Subcutaneous abdominal adipose tissue (tissue), 5 donors: ENCODE data around the gene KHDRBS1.
"Not testable (repeated sequence)": the region's sequence is repeated elsewhere in the genome, so short reads cannot be mapped to it uniquely, and the experiment has no call there.

Experiments
- H3K27ac ChIP-seq: one replicate; pipeline ENCODE4 v1.7.0; 2013; ENCODE audit warnings: low read depth, mild to moderate bottlenecking, inconsistent platforms, low read length, moderate library complexity
- H3K27me3 ChIP-seq, 5 donors: one replicate each; pipeline ENCODE4 v1.7.0; 2013; ENCODE audit warnings: low read length in 5 of 5, inconsistent platforms in 1 of 5; ENCODE audit not compliant: control insufficient read depth in 5 of 5, insufficient read depth in 4 of 5
- H3K36me3 ChIP-seq, 5 donors: one replicate each; pipeline ENCODE4 v1.7.0; 2013; ENCODE audit warnings: low read length in 5 of 5; ENCODE audit not compliant: control insufficient read depth in 5 of 5, insufficient read depth in 5 of 5
- H3K4me1 ChIP-seq, 5 donors: one replicate each; pipeline ENCODE4 v1.7.0; 2013; ENCODE audit warnings: low read length in 5 of 5, mild to moderate bottlenecking in 3 of 5, moderate library complexity in 1 of 5; ENCODE audit not compliant: control insufficient read depth in 5 of 5, insufficient read depth in 5 of 5
- H3K4me3 ChIP-seq, 5 donors: one replicate each; pipeline ENCODE4 v1.7.0; 2013; ENCODE audit warnings: low read length in 5 of 5, low read depth in 1 of 5
- H3K9ac ChIP-seq, 5 donors: one replicate each; pipeline ENCODE4 v1.7.0; 2013; ENCODE audit warnings: low read length in 5 of 5, mild to moderate bottlenecking in 4 of 5, moderate library complexity in 3 of 5
- H3K9me3 ChIP-seq, 5 donors: one replicate each; pipeline ENCODE4 v1.7.0; 2013; ENCODE audit warnings: low read length in 5 of 5; ENCODE audit not compliant: control insufficient read depth in 5 of 5
- donor health status: healthy.
- donor health status: healthy.
- donor health status: healthy.
- donor health status: healthy.
- donor health status: healthy.

KHDRBS1 gene

GRCh38 chr1:32052887-32053286 lies 39.2 kb downstream of the KHDRBS1 start:
- no peak overlapping the region for H3K4me3 ChIP-seq
- H3K9me3 ChIP-seq: no peaks in the 10 kb centered on the region
- no peak overlapping the region for H3K27ac ChIP-seq
- no peaks in the 10 kb centered on the region for H3K27me3 ChIP-seq
- H3K36me3 ChIP-seq: peaks cover 28 to 78% (median 62%) of the 10 kb centered on the region in 5 donors
- no peaks in the 10 kb centered on the region for H3K4me1 ChIP-seq
- H3K9ac ChIP-seq: no peak overlapping the region

GRCh38 chr1:32055416-32055815 lies 41.7 kb downstream of the KHDRBS1 start:
- H3K4me1 ChIP-seq: no peaks in the 10 kb centered on the region
- H3K9ac ChIP-seq: no peak overlapping the region
- peaks cover 30 to 92% (median 75%) of the 10 kb centered on the region in 5 donors for H3K36me3 ChIP-seq
- H3K27ac ChIP-seq: no peak overlapping the region
- no peak overlapping the region for H3K4me3 ChIP-seq
- H3K9me3 ChIP-seq: no peaks in the 10 kb centered on the region
- H3K27me3 ChIP-seq: no peaks in the 10 kb centered on the region

GRCh38 chr1:32056598-32056997 lies 42.9 kb downstream of the KHDRBS1 start:
- no peaks in the 10 kb centered on the region for H3K9me3 ChIP-seq

GRCh38 chr1:32060914-32061313 lies 47.2 kb downstream of the KHDRBS1 start:
- peaks cover 0 to 11% (median 5%) of the 10 kb centered on the region in 5 donors for H3K4me1 ChIP-seq
- H3K27ac ChIP-seq: no peak overlapping the region
- H3K9me3 ChIP-seq: no peaks in the 10 kb centered on the region
- H3K4me3 ChIP-seq: no peak overlapping the region
- peak overlapping the region in 1 of 5 donors; percentile 24 for H3K9ac ChIP-seq
- peaks cover 23 to 57% (median 51%) of the 10 kb centered on the region in 5 donors for H3K36me3 ChIP-seq
- H3K27me3 ChIP-seq: no peaks in the 10 kb centered on the region

More at GRCh38 chr1:32056598-32056997, 42.9 kb downstream of the KHDRBS1 start:
- Histone ChIP-seq H3K4me3 (no peak overlapping the region), H3K4me1 (no peaks in the 10 kb centered on the region), H3K9ac (no peak overlapping the region), H3K36me3 (peaks cover 41 to 92% (median 80%) of the 10 kb centered on the region in 5 donors), H3K27ac (no peak overlapping the region), H3K27me3 (no peaks in the 10 kb centered on the region)

- peaks cover 17 to 44% (median 42%) of the 10 kb centered on the region in 5 donors for H3K36me3 ChIP-seq
- no peaks in the 10 kb centered on the region for H3K27me3 ChIP-seq
- H3K9ac ChIP-seq: no peak overlapping the region
- no peaks in the 10 kb centered on the region for H3K9me3 ChIP-seq
- peak overlapping the region; percentile 47 for H3K27ac ChIP-seq
- no peak overlapping the region for H3K4me3 ChIP-seq
- H3K4me1 ChIP-seq: peaks cover 0 to 25% (median 14%) of the 10 kb centered on the region in 5 donors
Observed at GRCh38 chr1:32062867-32063230, 49.2 kb downstream of the KHDRBS1 start.

GRCh38 chr1:32063261-32063681 lies 49.6 kb downstream of the KHDRBS1 start:
- H3K36me3 ChIP-seq: peaks cover 17 to 40% (median 38%) of the 10 kb centered on the region in 5 donors
- H3K4me1 ChIP-seq: peaks cover 0 to 25% (median 14%) of the 10 kb centered on the region in 5 donors
- H3K27ac ChIP-seq: peak overlapping the region; percentile 47
- H3K4me3 ChIP-seq: no peak overlapping the region
- no peak overlapping the region for H3K9ac ChIP-seq
- no peaks in the 10 kb centered on the region for H3K9me3 ChIP-seq
- H3K27me3 ChIP-seq: no peaks in the 10 kb centered on the region

GRCh38 chr1:32065613-32066488 lies 52.2 kb downstream of the KHDRBS1 start:
- H3K4me3 ChIP-seq, H3K27ac ChIP-seq: not testable (repeated sequence)

GRCh38 chr1:32066489-32066873 lies 52.8 kb downstream of the KHDRBS1 start:
- Histone ChIP-seq H3K4me3 (no peak overlapping the region), H3K27me3 (no peaks in the 10 kb centered on the region), H3K27ac (no peak overlapping the region), H3K36me3 (peaks cover under 1 to 10% (median 7%) of the 10 kb centered on the region in 5 donors), H3K9ac (no peak overlapping the region), H3K4me1 (peaks cover 0 to 29% (median 23%) of the 10 kb centered on the region in 5 donors), H3K9me3 (no peaks in the 10 kb centered on the region)

More at GRCh38 chr1:32065613-32066488, 52.2 kb downstream of the KHDRBS1 start:
- H3K9me3 ChIP-seq, H3K27me3 ChIP-seq, H3K9ac ChIP-seq: not testable (repeated sequence)
- Histone ChIP-seq H3K36me3 (peaks cover 6 to 16% (median 13%) of the 10 kb centered on the region in 5 donors), H3K4me1 (peaks cover 0 to 29% (median 23%) of the 10 kb centered on the region in 5 donors)

- no peak overlapping the region for H3K9ac ChIP-seq
- H3K4me3 ChIP-seq: no peak overlapping the region
- no peaks in the 10 kb centered on the region for H3K36me3 ChIP-seq
- H3K9me3 ChIP-seq: no peaks in the 10 kb centered on the region
- H3K4me1 ChIP-seq: peaks cover 3 to 45% (median 34%) of the 10 kb centered on the region in 5 donors
- H3K27ac ChIP-seq: no peak overlapping the region
- no peaks in the 10 kb centered on the region for H3K27me3 ChIP-seq
Observed at GRCh38 chr1:32068957-32069588, 55.4 kb downstream of the KHDRBS1 start.
